HEK293 (cell line): ENCODE measurements around the gene NCBP2.

Source experiments
- BCL11A ChIP-seq: fragments of 450-650 bp; formaldehyde crosslinking; IDR thresholded peaks from 2 replicates; pipeline ENCODE4 v1.5.1; 2016; ENCODE audit warnings: low read depth, missing biosample characterization, missing genetic modification characterization
- SCRT1 ChIP-seq: fragments of 450-650 bp; formaldehyde crosslinking; IDR thresholded peaks from 2 replicates; pipeline ENCODE4 v1.5.1; 2016; ENCODE audit warnings: missing biosample characterization, missing genetic modification characterization, borderline replicate concordance
- ZBTB7A ChIP-seq: fragments of 450-650 bp; formaldehyde crosslinking; IDR thresholded peaks from 2 replicates; pipeline ENCODE4 v1.5.1; 2016; ENCODE audit warnings: low read depth, missing biosample characterization, missing genetic modification characterization
- ZNF404 ChIP-seq: fragments of 450-650 bp; formaldehyde crosslinking; IDR thresholded peaks from 2 replicates; pipeline ENCODE4 v1.5.1; 2017; ENCODE audit warnings: missing biosample characterization, missing genetic modification characterization
- ZNF501 ChIP-seq: fragments of 450-650 bp; formaldehyde crosslinking; IDR thresholded peaks from 2 replicates; pipeline ENCODE4 v1.5.1; 2016; ENCODE audit warnings: missing biosample characterization, missing genetic modification characterization
- ZNF664 ChIP-seq: fragments of 450-650 bp; formaldehyde crosslinking; IDR thresholded peaks from 2 replicates; pipeline ENCODE4 v1.5.1; 2016; ENCODE audit warnings: missing biosample characterization, missing genetic modification characterization
- ZNF768 ChIP-seq: fragments of 450-650 bp; formaldehyde crosslinking; IDR thresholded peaks from 2 replicates; pipeline ENCODE4 v1.5.1; 2018; ENCODE audit warnings: missing biosample characterization, mild to moderate bottlenecking, missing genetic modification characterization
- TF ChIP-seq, protein P1 (sequence below): fragments of 450-650 bp; formaldehyde crosslinking; IDR thresholded peaks from 2 replicates; pipeline ENCODE4 v1.5.1; 2016; ENCODE audit warnings: missing biosample characterization, missing genetic modification characterization
- TF ChIP-seq, protein P2 (sequence below): fragments of 450-650 bp; formaldehyde crosslinking; IDR thresholded peaks from 2 replicates; pipeline ENCODE4 v1.5.1; 2016; ENCODE audit warnings: missing biosample characterization, missing genetic modification characterization
- TF ChIP-seq, protein P3 (sequence below): fragments of 450-650 bp; formaldehyde crosslinking; IDR thresholded peaks from 2 replicates; pipeline ENCODE4 v1.5.1; 2016; ENCODE audit warnings: missing biosample characterization, missing genetic modification characterization, low read depth
- TF ChIP-seq, protein P4 (sequence below): fragments of 450-650 bp; formaldehyde crosslinking; optimal IDR thresholded peaks from 2 replicates; pipeline ENCODE3; 2016; ENCODE audit warnings: missing biosample characterization, mild to moderate bottlenecking, missing genetic modification characterization

DNA sequence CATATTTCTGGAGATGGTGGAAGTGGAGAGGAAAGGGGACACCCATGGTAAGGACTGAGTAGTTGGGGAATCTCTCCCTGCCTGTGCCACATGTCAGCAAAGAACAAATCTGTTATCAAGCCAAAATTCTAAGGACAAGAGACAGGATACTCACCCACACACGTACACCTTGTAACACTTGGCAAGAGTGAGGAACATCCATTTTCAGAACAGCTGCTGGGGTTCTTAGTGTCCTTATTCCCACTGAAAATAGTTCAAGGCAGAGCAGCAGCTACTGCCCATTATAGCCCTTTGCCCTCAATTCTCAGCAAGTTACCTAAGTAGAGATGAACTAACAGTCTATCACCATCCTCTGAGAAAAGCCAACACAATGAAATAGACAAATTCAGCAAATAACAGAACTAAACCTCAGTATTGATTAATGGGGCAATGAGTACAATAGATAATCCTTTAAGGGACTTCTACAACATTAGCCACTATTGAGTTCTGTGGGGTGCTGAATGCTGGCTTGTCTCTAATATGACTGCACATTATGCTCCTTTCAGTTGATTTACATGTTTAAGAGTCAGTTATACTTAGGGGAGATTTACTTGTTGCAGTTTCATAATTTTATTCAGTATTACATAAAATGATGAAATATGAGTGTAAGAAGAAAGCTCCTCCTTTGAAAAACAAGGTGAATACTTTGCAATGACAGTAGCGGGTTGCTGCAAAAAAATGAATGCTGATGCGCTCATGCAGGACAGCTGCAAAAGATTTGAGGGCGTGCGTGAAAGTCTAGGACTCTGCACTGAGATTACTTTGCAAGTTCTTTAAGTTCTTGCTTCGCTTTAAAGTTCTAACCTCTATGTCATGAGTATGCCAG is 52.3 kb downstream of the NCBP2 start:
- TF ChIP-seq, protein P1, sequence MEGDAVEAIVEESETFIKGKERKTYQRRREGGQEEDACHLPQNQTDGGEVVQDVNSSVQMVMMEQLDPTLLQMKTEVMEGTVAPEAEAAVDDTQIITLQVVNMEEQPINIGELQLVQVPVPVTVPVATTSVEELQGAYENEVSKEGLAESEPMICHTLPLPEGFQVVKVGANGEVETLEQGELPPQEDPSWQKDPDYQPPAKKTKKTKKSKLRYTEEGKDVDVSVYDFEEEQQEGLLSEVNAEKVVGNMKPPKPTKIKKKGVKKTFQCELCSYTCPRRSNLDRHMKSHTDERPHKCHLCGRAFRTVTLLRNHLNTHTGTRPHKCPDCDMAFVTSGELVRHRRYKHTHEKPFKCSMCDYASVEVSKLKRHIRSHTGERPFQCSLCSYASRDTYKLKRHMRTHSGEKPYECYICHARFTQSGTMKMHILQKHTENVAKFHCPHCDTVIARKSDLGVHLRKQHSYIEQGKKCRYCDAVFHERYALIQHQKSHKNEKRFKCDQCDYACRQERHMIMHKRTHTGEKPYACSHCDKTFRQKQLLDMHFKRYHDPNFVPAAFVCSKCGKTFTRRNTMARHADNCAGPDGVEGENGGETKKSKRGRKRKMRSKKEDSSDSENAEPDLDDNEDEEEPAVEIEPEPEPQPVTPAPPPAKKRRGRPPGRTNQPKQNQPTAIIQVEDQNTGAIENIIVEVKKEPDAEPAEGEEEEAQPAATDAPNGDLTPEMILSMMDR: no peak
- TF ChIP-seq ZBTB7A (tag by site-specific recombination) (no peak), ZNF768 (no peak), SCRT1 (tag by site-specific recombination) (no peak), BCL11A (tag by site-specific recombination) (no peak), ZNF404 (tag by site-specific recombination) (no peak), ZNF501 (no peak), ZNF664 (tag by site-specific recombination) (no peak)
- TF ChIP-seq, protein P2, sequence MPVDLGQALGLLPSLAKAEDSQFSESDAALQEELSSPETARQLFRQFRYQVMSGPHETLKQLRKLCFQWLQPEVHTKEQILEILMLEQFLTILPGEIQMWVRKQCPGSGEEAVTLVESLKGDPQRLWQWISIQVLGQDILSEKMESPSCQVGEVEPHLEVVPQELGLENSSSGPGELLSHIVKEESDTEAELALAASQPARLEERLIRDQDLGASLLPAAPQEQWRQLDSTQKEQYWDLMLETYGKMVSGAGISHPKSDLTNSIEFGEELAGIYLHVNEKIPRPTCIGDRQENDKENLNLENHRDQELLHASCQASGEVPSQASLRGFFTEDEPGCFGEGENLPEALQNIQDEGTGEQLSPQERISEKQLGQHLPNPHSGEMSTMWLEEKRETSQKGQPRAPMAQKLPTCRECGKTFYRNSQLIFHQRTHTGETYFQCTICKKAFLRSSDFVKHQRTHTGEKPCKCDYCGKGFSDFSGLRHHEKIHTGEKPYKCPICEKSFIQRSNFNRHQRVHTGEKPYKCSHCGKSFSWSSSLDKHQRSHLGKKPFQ (tag by site-specific recombination): no peak
- TF ChIP-seq, protein P3, sequence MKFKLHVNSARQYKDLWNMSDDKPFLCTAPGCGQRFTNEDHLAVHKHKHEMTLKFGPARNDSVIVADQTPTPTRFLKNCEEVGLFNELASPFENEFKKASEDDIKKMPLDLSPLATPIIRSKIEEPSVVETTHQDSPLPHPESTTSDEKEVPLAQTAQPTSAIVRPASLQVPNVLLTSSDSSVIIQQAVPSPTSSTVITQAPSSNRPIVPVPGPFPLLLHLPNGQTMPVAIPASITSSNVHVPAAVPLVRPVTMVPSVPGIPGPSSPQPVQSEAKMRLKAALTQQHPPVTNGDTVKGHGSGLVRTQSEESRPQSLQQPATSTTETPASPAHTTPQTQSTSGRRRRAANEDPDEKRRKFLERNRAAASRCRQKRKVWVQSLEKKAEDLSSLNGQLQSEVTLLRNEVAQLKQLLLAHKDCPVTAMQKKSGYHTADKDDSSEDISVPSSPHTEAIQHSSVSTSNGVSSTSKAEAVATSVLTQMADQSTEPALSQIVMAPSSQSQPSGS (tag by site-specific recombination): no peak
- TF ChIP-seq, protein P4, sequence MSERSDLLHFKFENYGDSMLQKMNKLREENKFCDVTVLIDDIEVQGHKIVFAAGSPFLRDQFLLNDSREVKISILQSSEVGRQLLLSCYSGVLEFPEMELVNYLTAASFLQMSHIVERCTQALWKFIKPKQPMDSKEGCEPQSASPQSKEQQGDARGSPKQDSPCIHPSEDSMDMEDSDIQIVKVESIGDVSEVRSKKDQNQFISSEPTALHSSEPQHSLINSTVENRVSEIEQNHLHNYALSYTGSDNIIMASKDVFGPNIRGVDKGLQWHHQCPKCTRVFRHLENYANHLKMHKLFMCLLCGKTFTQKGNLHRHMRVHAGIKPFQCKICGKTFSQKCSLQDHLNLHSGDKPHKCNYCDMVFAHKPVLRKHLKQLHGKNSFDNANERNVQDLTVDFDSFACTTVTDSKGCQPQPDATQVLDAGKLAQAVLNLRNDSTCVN (tag by site-specific recombination): no peak
